Neural progenitor cell (in vitro differentiated cells): ENCODE data around the gene PDE1A. TPM values are rescaled to one million over a fixed set of nuclear protein-coding genes. Genes with fewer than 3 reads are reported as not detected.

ENCODE experiments used
- DNase-seq: peaks from one replicate; pipeline ENCODE4 v3.0.0-alpha.2; 2016; ENCODE audit warnings: low spot score
- H2AFZ ChIP-seq: fragments of 200-600 bp; sonication (generic); replicated peaks from 2 replicates; pipeline ENCODE4 v1.6.1; 2016; ENCODE audit warnings: antibody characterized with exemption
- H3F3A ChIP-seq: fragments of 200-600 bp; sonication (generic); 2 replicates; pipeline ENCODE4 v1.6.1; 2016; ENCODE audit warnings: antibody characterized with exemption, low read depth
- H3K27ac ChIP-seq: fragments of 200-600 bp; sonication (generic); 2 replicates; pipeline ENCODE4 v1.5.1; 2016; ENCODE audit warnings: mild to moderate bottlenecking
- H3K27me3 ChIP-seq: fragments of 200-600 bp; sonication (generic); 2 replicates; pipeline ENCODE4 v1.6.1; 2016; ENCODE audit warnings: mild to moderate bottlenecking, moderate library complexity
- H3K36me3 ChIP-seq: fragments of 200-600 bp; sonication (generic); 2 replicates; pipeline ENCODE4 v1.5.1; 2016
- H3K4me1 ChIP-seq: fragments of 200-600 bp; sonication (generic); 2 replicates; pipeline ENCODE4 v1.6.1; 2016; ENCODE audit warnings: mixed run types
- H3K4me2 ChIP-seq: fragments of 200-600 bp; sonication (generic); 2 replicates; pipeline ENCODE4 v1.6.1; 2016
- H3K4me3 ChIP-seq: fragments of 200-600 bp; sonication (generic); 2 replicates; pipeline ENCODE4 v1.5.1; 2016
- H3K79me2 ChIP-seq: fragments of 200-600 bp; sonication (generic); 2 replicates; pipeline ENCODE4 v1.6.1; 2016; ENCODE audit warnings: low read depth
- H3K9ac ChIP-seq: fragments of 200-600 bp; sonication (generic); 2 replicates; pipeline ENCODE4 v1.6.1; 2016
- H3K9me3 ChIP-seq: fragments of 200-600 bp; sonication (generic); 2 replicates; pipeline ENCODE4 v1.5.1; 2016; ENCODE audit warnings: low read depth
- H4K20me1 ChIP-seq: fragments of 200-600 bp; sonication (generic); 2 replicates; pipeline ENCODE4 v1.6.1; 2016; ENCODE audit warnings: low read depth
- H3K27ac Mint-ChIP-seq: 3 replicates; pipeline ENCODE4 v1.8.0; 2021; ENCODE audit warnings: mixed read lengths
- H3K27me3 Mint-ChIP-seq: 2 replicates; pipeline ENCODE4 v1.8.0; 2022; ENCODE audit warnings: low read depth, mild to moderate bottlenecking, inconsistent platforms, moderate library complexity, mixed read lengths; ENCODE audit not compliant: insufficient read depth
- H3K36me3 Mint-ChIP-seq: 3 replicates; pipeline ENCODE4 v1.8.0; 2021; ENCODE audit warnings: mixed read lengths
- H3K4me1 Mint-ChIP-seq: 3 replicates; pipeline ENCODE4 v1.8.0; 2021; ENCODE audit warnings: mixed read lengths
- H3K4me3 Mint-ChIP-seq: 3 replicates; pipeline ENCODE4 v1.8.0; 2021; ENCODE audit warnings: mild to moderate bottlenecking, moderate library complexity, mixed read lengths
- H3K9me3 Mint-ChIP-seq: 3 replicates; pipeline ENCODE4 v1.8.0; 2020; ENCODE audit warnings: mixed read lengths
- EZH2 ChIP-seq: fragments of 200-600 bp; sonication (generic); IDR thresholded peaks from 2 replicates; pipeline ENCODE4 v1.6.1; 2017; ENCODE audit warnings: antibody characterized with exemption, mild to moderate bottlenecking, moderate library complexity
- EZH2phosphoT487 ChIP-seq: fragments of 200-600 bp; sonication (generic); IDR thresholded peaks from 2 replicates; pipeline ENCODE4 v1.6.1; 2017; ENCODE audit warnings: antibody characterized with exemption
- total RNA-seq: library from RNA; depleted of rRNA; stranded (reverse); fragments of >200 nt; gene quantifications from 2 replicates; pipeline ENCODE4 v1.2.3, GENCODE V29; 2015; ENCODE audit warnings: low replicate concordance
- TF ChIP-seq, protein P1 (sequence below): fragments of 200-600 bp; sonication (generic); IDR thresholded peaks from 2 replicates; pipeline ENCODE4 v1.5.1; 2017; ENCODE audit warnings: antibody characterized with exemption, mild to moderate bottlenecking

Gene PDE1A
- total RNA-seq, 1 donor from 2014 or later = not detected

DNA sequence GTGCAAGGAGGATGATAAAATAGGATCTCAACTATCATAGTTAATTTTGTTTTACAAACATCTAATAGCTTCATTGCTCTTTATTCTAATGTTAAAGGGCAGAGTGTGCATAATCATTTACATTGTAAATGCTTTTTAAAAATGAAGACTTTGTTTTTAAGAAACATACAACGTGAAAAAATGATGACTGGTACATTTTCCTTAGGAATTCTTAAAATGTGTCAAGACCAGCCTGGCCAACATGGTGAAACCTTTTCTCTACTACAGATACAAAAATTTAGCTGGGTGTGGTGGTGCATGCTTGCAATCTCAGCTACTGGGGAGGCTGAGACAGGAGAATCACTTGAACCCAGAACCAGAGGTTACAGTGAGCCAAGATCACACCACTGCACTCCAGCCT is 179.0 kb downstream of the PDE1A start:
- Mint-ChIP-seq H3K4me1 (peaks cover 14% of the 10 kb centered on the region), H3K27ac (no peak overlapping the region), H3K36me3 (no peaks in the 10 kb centered on the region), H3K4me3 (no peak overlapping the region), H3K9me3 (no peaks in the 10 kb centered on the region), H3K27me3 (no peaks in the 10 kb centered on the region)
- Histone ChIP-seq H3K9ac (no peak overlapping the region), H3K27me3 (no peaks in the 10 kb centered on the region), H3K36me3 (no peaks in the 10 kb centered on the region), H3K79me2 (no peaks in the 10 kb centered on the region), H3K27ac (no peak overlapping the region), H3K4me2 (no peak overlapping the region), H3K4me3 (no peak overlapping the region), H3F3A (no peaks in the 10 kb centered on the region), H3K4me1 (peaks cover 6% of the 10 kb centered on the region), H2AFZ (no peak overlapping the region), H3K9me3 (no peaks in the 10 kb centered on the region), H4K20me1 (no peaks in the 10 kb centered on the region)
- no peak for TF ChIP-seq EZH2phosphoT487
- no peak for TF ChIP-seq EZH2
- TF ChIP-seq, protein P1, sequence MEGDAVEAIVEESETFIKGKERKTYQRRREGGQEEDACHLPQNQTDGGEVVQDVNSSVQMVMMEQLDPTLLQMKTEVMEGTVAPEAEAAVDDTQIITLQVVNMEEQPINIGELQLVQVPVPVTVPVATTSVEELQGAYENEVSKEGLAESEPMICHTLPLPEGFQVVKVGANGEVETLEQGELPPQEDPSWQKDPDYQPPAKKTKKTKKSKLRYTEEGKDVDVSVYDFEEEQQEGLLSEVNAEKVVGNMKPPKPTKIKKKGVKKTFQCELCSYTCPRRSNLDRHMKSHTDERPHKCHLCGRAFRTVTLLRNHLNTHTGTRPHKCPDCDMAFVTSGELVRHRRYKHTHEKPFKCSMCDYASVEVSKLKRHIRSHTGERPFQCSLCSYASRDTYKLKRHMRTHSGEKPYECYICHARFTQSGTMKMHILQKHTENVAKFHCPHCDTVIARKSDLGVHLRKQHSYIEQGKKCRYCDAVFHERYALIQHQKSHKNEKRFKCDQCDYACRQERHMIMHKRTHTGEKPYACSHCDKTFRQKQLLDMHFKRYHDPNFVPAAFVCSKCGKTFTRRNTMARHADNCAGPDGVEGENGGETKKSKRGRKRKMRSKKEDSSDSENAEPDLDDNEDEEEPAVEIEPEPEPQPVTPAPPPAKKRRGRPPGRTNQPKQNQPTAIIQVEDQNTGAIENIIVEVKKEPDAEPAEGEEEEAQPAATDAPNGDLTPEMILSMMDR = no peak
- DNase-seq = no peak

DNA sequence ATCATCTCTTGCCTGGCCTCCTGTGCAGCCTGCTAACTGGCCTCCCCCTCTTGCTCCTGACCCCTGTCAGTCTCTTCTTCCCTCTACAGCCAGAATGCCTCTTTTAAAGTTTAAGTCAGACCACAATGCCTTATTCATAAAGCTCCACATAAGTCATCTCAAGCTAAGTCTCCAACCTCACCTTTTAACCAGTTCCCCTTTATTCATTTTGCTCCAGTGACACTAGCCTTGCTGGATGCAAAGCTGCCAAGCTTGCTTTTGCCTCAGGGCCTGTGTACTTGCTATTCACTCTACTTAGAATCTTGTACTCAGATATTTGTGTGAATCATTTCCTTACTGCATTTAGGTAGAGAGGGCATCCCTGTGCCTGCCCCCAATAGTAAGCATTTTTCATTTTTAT is 180.9 kb downstream of the PDE1A start:
- peaks cover 25% of the 10 kb centered on the region for H3K4me1 Mint-ChIP-seq
- no peak overlapping the region for H3K9ac ChIP-seq
- H3K27me3 Mint-ChIP-seq = no peaks in the 10 kb centered on the region
- H3K9me3 Mint-ChIP-seq = no peaks in the 10 kb centered on the region
- no peak overlapping the region for H3K4me3 ChIP-seq
- H3K4me1 ChIP-seq = peaks cover 23% of the 10 kb centered on the region
- no peak overlapping the region for H3K4me2 ChIP-seq
- no peaks in the 10 kb centered on the region for H3K36me3 Mint-ChIP-seq
- H2AFZ ChIP-seq = peak overlapping the region; percentile 62
- H4K20me1 ChIP-seq = no peaks in the 10 kb centered on the region
- no peaks in the 10 kb centered on the region for H3K9me3 ChIP-seq
- no peak for DNase-seq
- H3K36me3 ChIP-seq = no peaks in the 10 kb centered on the region
- H3K27ac Mint-ChIP-seq = no peak overlapping the region
- H3K27me3 ChIP-seq = no peaks in the 10 kb centered on the region
- peaks cover 6% of the 10 kb centered on the region for H3F3A ChIP-seq
- H3K4me3 Mint-ChIP-seq = no peak overlapping the region
- TF ChIP-seq EZH2 (no peak), EZH2phosphoT487 (no peak)
- TF ChIP-seq, protein P1 = no peak
- H3K27ac ChIP-seq = no peak overlapping the region
- no peaks in the 10 kb centered on the region for H3K79me2 ChIP-seq

DNA sequence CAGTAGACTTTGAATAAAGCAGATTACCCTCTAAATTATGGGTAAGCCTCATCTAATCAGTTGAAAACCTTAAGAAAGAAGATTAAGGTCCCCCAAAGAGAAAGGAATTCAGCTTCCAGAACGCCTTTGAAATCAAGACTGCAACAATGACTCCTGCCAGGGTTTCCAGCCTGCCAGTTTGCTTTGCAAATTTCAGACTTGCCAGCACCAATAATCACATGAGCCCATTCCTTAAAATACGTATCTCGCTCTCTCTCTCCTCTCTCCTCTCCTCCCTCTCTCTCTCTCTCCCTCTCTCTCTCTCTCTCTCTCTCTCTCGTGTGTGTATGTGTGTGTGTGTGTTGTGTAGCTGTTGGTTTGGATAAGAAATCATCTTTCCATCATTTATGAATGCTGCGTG is 184.2 kb downstream of the PDE1A start:
- Histone ChIP-seq H2AFZ (peak overlapping the region; percentile 4), H4K20me1 (no peaks in the 10 kb centered on the region), H3K9ac (no peak overlapping the region), H3K27ac (no peak overlapping the region), H3K27me3 (no peaks in the 10 kb centered on the region), H3K9me3 (no peaks in the 10 kb centered on the region), H3K4me3 (no peak overlapping the region), H3F3A (peaks cover 6% of the 10 kb centered on the region), H3K79me2 (no peaks in the 10 kb centered on the region), H3K4me1 (peaks cover 24% of the 10 kb centered on the region), H3K36me3 (no peaks in the 10 kb centered on the region), H3K4me2 (peak overlapping the region; percentile 47)
- Mint-ChIP-seq H3K27ac (no peak overlapping the region), H3K9me3 (peaks cover 3% of the 10 kb centered on the region), H3K4me1 (peaks cover 25% of the 10 kb centered on the region), H3K4me3 (no peak overlapping the region), H3K27me3 (no peaks in the 10 kb centered on the region), H3K36me3 (peaks cover 8% of the 10 kb centered on the region)
- TF ChIP-seq, protein P1 = no peak
- TF ChIP-seq EZH2phosphoT487 = no peak
- no peak for TF ChIP-seq EZH2
- peak; percentile 72 for DNase-seq
